Tongue (tissue), 2 donors: Measurements from ENCODE around the gene NPDC1. TPM values are rescaled to one million over a fixed set of nuclear protein-coding genes. Genes with fewer than 3 reads are reported as not detected.
A peak's percentile ranks its signal among the peaks of the same experiment; 100 is the strongest.

Source experiments
- DNase-seq: peaks from one replicate; pipeline ENCODE4 v3.0.0-alpha.2; 2015
- total RNA-seq: library from RNA; depleted of rRNA; stranded (reverse); fragments of >200 nt; gene quantifications from one replicate; pipeline ENCODE4 v1.2.3, GENCODE V29; 2014

The NPDC1 gene, protein sequence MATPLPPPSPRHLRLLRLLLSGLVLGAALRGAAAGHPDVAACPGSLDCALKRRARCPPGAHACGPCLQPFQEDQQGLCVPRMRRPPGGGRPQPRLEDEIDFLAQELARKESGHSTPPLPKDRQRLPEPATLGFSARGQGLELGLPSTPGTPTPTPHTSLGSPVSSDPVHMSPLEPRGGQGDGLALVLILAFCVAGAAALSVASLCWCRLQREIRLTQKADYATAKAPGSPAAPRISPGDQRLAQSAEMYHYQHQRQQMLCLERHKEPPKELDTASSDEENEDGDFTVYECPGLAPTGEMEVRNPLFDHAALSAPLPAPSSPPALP
- total RNA-seq: 27.0 TPM

DNA sequence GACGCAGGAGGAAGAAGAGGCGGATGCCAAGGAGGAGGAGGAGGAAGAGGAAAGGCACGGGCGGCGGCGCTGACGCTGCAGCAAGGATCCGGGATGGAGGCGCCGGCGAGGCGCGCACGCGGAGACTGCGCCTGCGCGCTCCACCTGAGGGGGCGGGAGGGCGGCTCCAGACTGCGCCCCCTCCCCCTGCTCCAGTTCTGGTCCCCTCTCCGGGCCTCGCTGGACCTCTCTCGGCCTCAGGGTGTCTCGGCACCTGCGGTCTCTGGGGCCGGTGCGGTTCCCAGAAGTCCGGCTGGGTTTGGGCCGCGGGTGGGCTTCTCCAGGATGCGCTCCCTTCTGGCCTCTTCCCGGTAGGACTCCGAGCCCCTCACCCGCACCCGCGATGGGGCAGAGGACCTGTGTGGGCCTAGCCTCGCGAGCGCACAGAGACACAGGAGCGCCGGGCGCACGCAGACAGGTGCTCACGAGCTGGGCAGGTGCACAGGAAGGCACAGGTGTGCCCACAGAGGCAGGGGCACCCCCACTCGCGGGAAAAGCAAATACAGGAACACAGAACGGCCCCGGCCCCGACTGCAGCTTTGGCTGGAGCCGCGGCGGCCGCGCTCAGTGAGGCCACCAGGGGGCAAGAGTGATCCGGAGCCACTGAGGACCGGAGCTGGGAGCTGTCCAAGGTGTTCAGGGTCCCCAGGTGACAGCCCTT lies at the start of gene NPDC1:
Gene NPDC1 (minus strand): TSS at position 90 of the 700 bp plus-strand sequence. CDS start 188 bp downstream, outside the sequence.
- DNase-seq: peak; percentile 85

- DNase-seq: no peak
Measured at GRCh38 chr9:137089232-137089947, 43.4 kb upstream of the NPDC1 start.

DNA sequence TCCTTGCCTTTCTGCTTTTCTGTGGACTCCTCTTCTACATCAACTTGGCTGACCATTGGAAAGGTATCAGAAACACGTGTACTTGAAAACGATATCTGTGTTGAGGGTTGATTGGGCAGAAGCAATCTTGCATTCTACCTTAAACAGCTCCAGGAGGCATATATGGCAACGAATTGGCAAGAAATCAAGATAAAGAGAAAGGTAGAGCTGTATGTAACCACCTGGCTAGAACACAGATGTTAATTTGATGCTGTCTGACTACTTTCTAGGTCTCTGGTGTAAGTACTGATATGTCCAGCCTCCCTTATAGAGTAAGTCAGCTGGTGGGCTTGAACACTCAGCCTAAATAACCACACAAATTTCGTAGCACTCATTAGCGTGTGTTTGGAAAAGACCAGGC lies 42.1 kb upstream of the NPDC1 start:
- no peak for DNase-seq

GRCh38 chr9:137087409-137087925 lies 41.5 kb upstream of the NPDC1 start:
- no peak for DNase-seq

DNA sequence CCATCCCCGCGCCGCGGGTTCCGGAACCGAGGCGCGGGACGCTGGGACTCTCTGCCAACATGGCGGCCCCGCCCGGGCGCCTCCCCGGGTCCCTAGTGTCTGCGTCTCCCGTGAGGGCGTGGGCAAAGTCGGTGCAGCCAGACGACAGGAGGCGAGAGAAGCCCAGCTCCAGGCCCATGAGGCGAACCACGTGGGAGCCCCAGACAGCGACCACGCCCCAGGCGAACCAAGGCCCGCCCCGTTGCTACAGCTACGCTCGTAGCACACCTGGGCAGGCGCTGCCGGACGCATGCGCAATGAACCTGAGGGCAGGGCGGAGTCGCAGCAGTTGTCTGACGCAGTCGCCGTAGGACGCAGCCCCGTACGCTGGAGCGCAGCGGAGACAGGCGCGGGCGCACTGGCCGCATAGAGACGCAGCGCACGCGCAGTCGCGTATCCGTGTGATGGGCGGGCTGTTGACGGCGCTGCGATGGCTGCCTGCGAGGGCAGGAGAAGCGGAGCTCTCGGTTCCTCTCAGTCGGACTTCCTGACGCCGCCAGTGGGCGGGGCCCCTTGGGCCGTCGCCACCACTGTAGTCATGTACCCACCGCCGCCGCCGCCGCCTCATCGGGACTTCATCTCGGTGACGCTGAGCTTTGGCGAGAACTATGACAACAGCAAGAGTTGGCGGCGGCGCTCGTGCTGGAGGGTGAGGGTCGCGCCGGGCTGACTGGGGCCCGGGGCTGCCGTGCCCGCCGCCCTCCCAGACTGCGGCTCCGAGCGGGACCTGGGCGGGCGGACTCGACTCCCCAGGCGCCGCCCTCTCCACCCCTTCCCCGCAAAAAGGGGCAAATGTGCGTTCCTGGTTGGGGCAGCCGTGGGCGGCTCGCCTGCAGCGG lies 40.8 kb upstream of the NPDC1 start, which contains the start of gene MAN1B1:
Gene MAN1B1 (plus strand): TSS at position 455 of the 878 bp plus-strand sequence. CDS start 15 bp downstream, at position 470.
- peak; percentile 99 for DNase-seq

- peak; percentile 26 for DNase-seq
Measured at GRCh38 chr9:137085920-137086530, 40.0 kb upstream of the NPDC1 start.

GRCh38 chr9:137084526-137084925 lies 38.5 kb upstream of the NPDC1 start:
- DNase-seq: no peak

- peak; percentile 71 for DNase-seq
Measured at GRCh38 chr9:137083394-137084004, 37.5 kb upstream of the NPDC1 start.

DNA sequence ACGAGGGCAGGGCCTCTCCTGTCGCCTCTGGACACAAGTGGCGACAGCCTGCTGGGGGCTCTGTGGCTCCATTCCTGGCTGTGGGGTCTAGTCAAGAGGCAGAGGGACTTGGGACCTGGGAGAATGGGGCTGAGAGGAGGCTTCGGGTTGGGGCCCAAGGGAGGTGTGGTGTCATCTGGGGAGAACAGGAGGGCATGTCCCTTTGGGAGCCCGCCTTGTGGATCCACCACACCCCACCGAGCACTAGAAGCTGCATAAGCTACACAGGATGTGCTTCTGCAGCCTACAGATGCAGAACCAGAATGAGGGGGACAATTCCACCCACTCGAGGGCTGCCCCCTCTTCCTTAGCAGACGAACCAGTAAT lies 36.9 kb upstream of the NPDC1 start:
- DNase-seq: no peak

GRCh38 chr9:137082222-137082924 lies 36.4 kb upstream of the NPDC1 start:
- DNase-seq: no peak

GRCh38 chr9:137080260-137081122 lies 34.5 kb upstream of the NPDC1 start:
- DNase-seq: no peak

- no peak for DNase-seq
Measured at GRCh38 chr9:137079401-137079787, 33.4 kb upstream of the NPDC1 start.

GRCh38 chr9:137078701-137079400 lies 32.9 kb upstream of the NPDC1 start:
- DNase-seq: no peak

- DNase-seq: no peak
Measured at GRCh38 chr9:137077758-137078693, 32.0 kb upstream of the NPDC1 start.

DNA sequence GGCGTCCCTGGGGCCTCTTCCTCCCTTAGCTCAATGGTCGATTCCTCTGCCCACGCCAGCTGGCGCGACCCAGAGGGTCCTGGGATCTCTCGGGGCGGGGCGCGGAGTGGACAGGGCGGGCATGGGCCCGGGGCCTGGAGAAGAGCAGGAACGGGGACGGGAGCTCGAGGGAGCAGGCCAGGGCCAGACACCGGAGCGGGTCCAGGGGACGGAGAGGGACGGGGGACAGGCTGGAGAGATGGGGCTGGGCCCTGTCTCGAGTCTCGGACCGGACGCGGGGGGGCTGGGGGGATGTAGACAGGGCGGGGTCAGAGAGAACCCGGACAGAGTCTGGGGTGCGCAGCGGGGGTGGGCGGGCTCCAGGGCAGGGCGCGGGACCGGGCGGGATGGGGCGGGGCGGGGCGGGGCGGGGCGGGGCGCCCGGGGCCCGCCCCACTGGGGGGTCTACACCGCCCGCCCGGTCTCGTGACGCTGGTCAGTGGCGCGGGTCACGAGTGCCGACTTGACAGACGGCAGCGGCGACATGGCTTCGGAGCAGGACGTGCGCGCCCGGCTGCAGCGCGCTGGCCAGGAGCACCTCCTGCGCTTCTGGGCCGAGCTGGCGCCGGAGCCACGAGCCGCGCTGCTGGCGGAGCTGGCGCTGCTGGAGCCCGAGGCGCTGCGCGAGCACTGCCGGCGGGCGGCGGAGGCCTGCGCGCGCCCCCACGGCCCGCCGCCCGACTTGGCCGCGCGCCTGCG lies 31.2 kb upstream of the NPDC1 start, which contains the start of gene UAP1L1:
Gene UAP1L1 (plus strand): TSS at position 508 of the 738 bp plus-strand sequence. CDS start 16 bp downstream, at position 524.
- peak; percentile 38 for DNase-seq

- DNase-seq: no peak
Measured at GRCh38 chr9:137076636-137077009, 30.6 kb upstream of the NPDC1 start.
